ENCODE measurements around the gene DYRK2. TPM values are rescaled to one million over a fixed set of nuclear protein-coding genes. Genes with fewer than 3 reads are reported as not detected.
A peak's percentile ranks its signal among the peaks of the same experiment; 100 is the strongest.

DYRK2 gene
- polyA plus RNA-seq, 3 donors = 3.7 to 5.3 (median 3.8) TPM

DNA sequence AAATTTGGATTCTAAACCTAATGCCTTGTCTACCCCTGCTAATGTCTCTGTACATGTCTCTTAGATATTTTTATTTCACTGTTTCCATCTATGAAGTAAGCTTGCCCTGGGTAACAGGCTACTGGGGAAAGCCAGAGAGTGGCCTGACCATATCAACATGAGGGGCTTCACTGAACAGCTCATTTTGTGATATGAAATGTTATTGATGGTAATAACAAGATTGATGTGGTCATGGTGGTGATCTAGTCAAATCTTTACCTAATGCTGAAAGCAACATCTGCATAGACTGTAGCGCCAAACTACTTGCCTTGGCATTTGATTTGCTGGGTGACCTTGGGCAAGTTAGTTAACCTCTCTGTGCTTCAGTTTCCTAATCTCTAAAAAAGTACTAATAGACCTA is 9.9 kb upstream of the DYRK2 start:
- 76 to 94% (median 90%) methylated on average over 1 of the region's 1 CpG for WGBS, 3 donors
- no peak overlapping the region for H3K27ac ChIP-seq (ENCODE audit: low read depth, low read length)

- H3K27ac ChIP-seq (ENCODE audit: low read depth, low read length) = no peak overlapping the region
- 69 to 83% (median 72%) methylated on average over 2 of the region's 2 CpGs for WGBS, 3 donors
Measured at GRCh38 chr12:67640863-67641262, 7.7 kb upstream of the DYRK2 start.

GRCh38 chr12:67645126-67645525 is 3.4 kb upstream of the DYRK2 start:
- WGBS, 3 donors = 94 to 97% (median 96%) methylated on average over 7 of the region's 7 CpGs
- no peak overlapping the region for H3K27ac ChIP-seq (ENCODE audit: low read depth, low read length)

- H3K27ac ChIP-seq (ENCODE audit: low read depth, low read length) = no peak overlapping the region
Measured at GRCh38 chr12:67645601-67646000, 2.9 kb upstream of the DYRK2 start.

DNA sequence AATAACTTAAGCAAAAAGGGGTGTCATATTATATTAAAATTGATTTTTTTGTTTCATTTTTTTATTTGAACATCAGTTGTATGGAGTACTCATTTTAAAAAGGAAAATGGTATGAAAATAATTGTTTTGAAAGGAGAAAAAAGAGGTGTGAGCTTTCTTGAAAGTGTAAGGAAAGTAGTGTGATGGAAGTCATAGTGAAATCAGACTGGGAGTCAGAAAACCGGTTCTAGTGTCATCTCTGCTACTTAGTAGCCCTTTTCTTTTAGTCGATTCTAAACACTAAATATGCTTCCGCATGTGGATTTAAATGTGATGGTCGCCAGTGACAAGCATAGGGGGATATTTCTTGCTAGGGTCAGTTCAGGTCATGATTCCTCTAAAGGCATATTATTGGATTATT is 1.8 kb upstream of the DYRK2 start:
- H3K27ac ChIP-seq (ENCODE audit: low read depth, low read length) = no peak overlapping the region
- 95 to 98% (median 96%) methylated on average over 4 of the region's 4 CpGs for WGBS, 3 donors

GRCh38 chr12:67647181-67647798 is 1.3 kb upstream of the DYRK2 start:
- no peak overlapping the region for H3K27ac ChIP-seq (ENCODE audit: low read depth, low read length)

DNA sequence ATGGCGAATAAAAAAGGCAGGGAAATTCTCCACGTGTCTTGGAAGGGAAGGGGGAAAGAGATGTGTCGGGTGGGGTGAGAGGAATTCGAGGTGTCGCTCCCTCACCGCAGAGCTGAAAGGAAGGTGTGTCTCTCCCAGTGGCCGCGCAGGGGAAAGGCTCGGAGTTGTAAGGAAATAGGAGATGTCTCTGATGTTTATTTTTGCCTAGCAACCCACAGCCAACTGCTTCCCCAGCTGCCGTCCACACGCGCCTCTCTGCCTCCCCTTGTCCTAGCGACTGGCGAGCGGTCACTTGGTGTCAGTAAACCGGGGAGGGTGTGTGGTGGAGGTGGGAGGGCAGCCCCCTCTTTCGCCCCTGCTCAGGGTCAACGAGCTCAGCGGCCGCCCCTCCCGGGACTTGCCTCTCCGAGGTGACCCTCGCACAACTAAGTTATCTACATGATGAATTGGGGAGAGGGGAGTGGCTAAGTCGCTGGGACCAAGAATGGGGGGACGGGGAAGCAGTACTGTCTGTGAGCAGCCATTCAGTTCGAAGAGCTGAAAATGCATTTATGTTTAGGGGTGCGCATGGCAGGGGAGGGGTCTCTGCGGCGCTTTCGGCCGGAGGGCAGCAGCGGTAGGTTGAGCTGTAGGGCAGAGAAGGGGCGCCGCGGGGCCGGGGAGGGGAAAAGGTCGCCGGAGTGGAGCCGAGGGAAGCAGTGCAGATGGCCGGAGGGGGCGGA is 585 bp upstream of the DYRK2 start:
- WGBS, 3 donors = 1 to 2% (median 1%) methylated on average over 27 to 41 of the region's 41 CpGs

More at GRCh38 chr12:67647181-67647798, 1.3 kb upstream of the DYRK2 start:
- 45 to 66% (median 52%) methylated on average over 21 of the region's 21 CpGs for WGBS, 3 donors

GRCh38 chr12:67649261-67649569 is 670 bp downstream of the DYRK2 start:
- H3K27ac ChIP-seq (ENCODE audit: low read depth, low read length) = peak overlapping the region; percentile 72
- 0% methylated on average over 36 to 41 of the region's 41 CpGs for WGBS, 3 donors

More for the DNA sequence above, 585 bp upstream of the DYRK2 start:
- no peak overlapping the region for H3K27ac ChIP-seq (ENCODE audit: low read depth, low read length)

- 0 to 1% (median 0%) methylated on average over 62 to 65 of the region's 65 CpGs for WGBS, 3 donors
- H3K27ac ChIP-seq (ENCODE audit: low read depth, low read length) = no peak overlapping the region
Measured at GRCh38 chr12:67649570-67650387, 1.2 kb downstream of the DYRK2 start.

DNA sequence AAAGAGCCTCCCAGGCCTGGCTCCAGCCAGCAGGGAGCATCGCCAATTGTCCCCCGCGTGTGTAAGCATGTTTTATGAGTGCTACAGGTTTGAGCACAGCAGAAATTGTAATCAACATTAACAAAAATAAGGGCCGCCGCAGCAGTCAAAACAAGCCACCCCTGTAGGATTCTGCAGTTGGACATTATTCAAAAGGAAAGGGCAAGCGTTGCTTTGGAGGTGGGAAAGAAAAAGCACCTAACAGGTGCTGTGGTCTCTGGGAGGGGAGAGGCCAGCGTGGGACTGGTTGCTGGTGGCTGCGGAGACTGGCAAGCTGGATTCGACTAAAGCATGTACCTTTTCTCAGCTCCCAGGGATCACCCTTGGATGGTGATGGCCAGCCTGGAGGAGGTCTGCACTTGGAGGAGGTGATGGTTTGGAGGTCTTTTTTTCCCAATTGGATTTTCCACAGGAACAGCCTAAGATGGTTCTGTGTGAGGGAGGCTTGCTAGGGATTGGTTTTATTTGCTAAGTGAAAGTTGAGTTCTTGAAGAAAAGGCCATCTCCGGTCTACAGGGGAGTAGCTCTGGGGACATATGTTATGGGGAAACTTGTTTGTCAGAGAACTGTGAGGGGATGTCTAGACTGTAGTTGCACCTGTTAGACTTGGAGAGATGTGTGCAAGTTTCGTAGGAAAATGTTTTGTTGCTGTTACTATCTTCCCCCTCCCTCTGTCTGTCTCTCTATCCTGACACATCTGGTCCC is 2.0 kb downstream of the DYRK2 start:
- H3K27ac ChIP-seq (ENCODE audit: low read depth, low read length) = no peak overlapping the region
- 9 to 44% (median 31%) methylated on average over 11 of the region's 11 CpGs for WGBS, 3 donors

GRCh38 chr12:67651132-67651695 is 2.7 kb downstream of the DYRK2 start:
- WGBS, 3 donors = 43 to 45% (median 43%) methylated on average over 5 of the region's 5 CpGs
- no peak overlapping the region for H3K27ac ChIP-seq (ENCODE audit: low read depth, low read length)

GRCh38 chr12:67655829-67656228 is 7.3 kb downstream of the DYRK2 start:
- no peak overlapping the region for H3K27ac ChIP-seq (ENCODE audit: low read depth, low read length)

DNA sequence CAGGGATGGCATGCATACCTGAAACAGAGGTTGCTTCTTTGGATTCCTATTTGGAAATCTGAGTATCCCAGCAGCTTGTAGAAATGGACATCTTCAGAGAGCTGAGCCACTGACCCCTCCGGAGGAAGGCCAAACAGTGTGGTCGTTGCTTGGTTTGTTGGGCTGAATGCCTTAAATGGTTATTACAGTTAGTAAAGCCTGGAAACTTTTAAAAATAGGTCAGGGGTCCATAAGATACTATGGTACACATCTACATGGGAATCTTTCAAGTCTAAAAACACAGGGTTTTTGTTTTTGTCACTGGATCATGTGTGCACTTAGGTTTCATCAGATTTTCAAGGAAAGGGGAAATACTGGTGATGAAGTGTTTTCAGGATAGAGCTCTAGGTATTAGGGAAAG is 7.7 kb downstream of the DYRK2 start:
- H3K27ac ChIP-seq (ENCODE audit: low read depth, low read length) = no peak overlapping the region
- 72 to 77% (median 73%) methylated on average over 2 of the region's 2 CpGs for WGBS, 3 donors

DNA sequence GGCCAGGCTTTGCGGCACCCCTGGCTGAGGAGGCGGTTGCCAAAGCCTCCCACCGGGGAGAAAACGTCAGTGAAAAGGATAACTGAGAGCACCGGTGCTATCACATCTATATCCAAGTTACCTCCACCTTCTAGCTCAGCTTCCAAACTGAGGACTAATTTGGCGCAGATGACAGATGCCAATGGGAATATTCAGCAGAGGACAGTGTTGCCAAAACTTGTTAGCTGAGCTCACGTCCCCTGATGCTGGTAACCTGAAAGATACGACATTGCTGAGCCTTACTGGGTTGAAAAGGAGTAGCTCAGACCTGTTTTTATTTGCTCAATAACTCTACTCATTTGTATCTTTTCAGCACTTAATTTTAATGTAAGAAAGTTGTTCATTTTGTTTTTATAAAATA is 9.9 kb downstream of the DYRK2 start:
- no peak overlapping the region for H3K27ac ChIP-seq (ENCODE audit: low read depth, low read length)
- WGBS, 3 donors = 89 to 90% (median 89%) methylated on average over 8 of the region's 8 CpGs

- H3K27ac ChIP-seq (ENCODE audit: low read depth, low read length) = no peak overlapping the region
- 63 to 82% (median 64%) methylated on average over 4 of the region's 4 CpGs for WGBS, 3 donors
Measured at GRCh38 chr12:67659292-67659691, 10.7 kb downstream of the DYRK2 start.

GRCh38 chr12:67661311-67662021 is 12.9 kb downstream of the DYRK2 start:
- no peak overlapping the region for H3K27ac ChIP-seq (ENCODE audit: low read depth, low read length)
- 50 to 58% (median 55%) methylated on average over 4 of the region's 4 CpGs for WGBS, 3 donors

- no peak overlapping the region for H3K27ac ChIP-seq (ENCODE audit: low read depth, low read length)
- 67 to 78% (median 69%) methylated on average over 3 of the region's 3 CpGs for WGBS, 3 donors
Measured at GRCh38 chr12:67662910-67663538, 14.5 kb downstream of the DYRK2 start.

DNA sequence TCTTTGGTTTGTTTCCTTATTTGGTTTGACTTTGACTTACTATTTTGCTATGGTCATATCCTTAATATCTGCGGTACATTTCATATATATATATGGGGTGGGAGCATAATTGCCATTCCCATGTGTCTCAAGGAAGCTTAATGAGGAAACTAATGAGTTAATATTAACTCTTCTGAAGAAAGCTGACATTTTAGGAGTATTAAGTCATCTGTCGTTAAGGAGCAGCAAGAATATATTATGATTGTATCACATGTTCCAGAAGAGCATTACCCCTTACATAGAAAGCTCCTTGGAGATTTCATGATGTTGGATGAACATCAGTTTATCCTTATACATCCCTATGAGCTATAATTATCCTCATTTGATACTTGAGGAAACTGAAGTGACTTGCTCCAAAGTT is 15.6 kb downstream of the DYRK2 start:
- no peak overlapping the region for H3K27ac ChIP-seq (ENCODE audit: low read depth, low read length)
- 72 to 76% (median 75%) methylated on average over 2 of the region's 2 CpGs for WGBS, 3 donors

All from adipose tissue (tissue), 3 donors.